GM10847 (cell line): ENCODE data around the gene ZNHIT1.

Experiments
- POLR2A ChIP-seq: IDR thresholded peaks from 2 replicates; pipeline ENCODE4 v1.6.1; 2011; ENCODE audit not compliant: insufficient read length; ENCODE audit errors: extremely low read depth

The ZNHIT1 gene

DNA sequence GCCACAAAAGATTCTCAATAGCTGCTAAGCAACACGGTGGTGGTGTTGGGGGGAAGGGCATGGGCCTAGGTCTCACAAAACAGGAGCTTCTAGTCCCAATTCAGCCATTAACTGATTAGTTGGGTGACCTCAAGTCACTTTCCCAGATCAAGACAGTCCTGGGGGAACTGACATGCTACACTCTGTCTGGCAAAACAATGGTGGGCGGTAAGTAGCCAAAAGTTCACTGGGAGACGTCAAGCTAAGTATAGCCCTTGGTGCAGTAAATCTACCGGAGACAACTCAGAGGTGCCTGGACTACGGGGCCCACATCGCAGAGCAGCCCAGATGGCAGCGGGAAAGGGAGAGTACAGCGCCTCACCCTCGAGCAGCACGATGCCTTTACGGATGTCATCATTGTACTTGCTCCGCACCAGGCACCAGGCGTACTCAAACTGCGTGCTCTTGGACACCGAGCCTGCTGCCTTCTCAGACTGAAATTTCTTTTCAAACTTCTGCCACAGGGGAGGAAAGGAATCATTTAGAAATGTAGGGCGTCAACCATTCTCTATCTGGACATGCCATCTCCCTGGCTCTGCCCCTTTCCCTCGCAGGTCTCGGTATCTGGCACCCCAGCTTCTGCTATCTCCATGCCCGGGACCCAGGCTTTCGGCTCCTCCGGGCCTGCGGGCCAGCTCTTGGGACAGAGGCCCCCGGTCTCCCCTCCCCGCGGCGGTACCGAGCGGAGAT lies 25.8 kb downstream of the ZNHIT1 start:
- TF ChIP-seq POLR2A, result no peak

DNA sequence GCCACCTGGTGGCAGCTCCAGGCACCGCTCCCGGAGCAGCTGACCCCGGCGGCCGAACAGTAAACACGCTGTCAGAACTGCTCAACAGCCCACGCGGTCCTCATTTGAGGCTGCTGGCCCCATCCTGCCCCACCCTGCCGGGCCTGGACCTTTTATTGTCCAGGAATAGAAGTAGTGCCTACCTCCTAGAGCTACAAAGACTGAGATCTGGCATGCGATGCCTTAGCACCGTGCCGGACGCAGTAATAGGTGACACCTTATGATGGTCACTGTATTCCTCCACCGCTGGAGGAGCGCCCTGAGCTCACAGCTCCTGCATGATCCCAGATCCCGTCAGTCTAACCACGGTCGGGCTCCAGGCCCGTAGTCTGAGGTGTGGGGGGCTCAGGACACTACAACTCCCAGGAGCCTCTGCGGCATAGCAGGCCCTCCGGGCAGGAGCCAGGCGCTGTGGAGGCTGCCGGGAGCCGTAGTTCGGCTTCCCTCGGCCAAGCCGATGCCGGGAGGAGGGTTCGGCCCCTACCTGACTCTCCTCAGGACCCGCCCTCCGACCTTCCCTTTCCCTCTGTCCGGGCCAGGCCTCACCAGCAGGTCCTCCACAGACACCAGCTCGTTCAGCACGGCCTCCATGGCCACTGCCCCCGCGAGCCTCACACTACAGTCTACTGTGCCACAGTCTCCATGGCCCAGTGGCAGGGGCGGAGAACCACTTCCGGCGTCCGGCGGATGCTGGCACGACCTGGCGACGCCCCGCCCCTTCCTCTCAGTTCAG lies 26.6 kb downstream of the ZNHIT1 start, which contains the start of gene FIS1:
FIS1 (minus strand) TSS at position 707 of the 772 bp plus-strand sequence; CDS start at position 630, 77 bp downstream.
- TF ChIP-seq POLR2A, result peak; percentile 69

DNA sequence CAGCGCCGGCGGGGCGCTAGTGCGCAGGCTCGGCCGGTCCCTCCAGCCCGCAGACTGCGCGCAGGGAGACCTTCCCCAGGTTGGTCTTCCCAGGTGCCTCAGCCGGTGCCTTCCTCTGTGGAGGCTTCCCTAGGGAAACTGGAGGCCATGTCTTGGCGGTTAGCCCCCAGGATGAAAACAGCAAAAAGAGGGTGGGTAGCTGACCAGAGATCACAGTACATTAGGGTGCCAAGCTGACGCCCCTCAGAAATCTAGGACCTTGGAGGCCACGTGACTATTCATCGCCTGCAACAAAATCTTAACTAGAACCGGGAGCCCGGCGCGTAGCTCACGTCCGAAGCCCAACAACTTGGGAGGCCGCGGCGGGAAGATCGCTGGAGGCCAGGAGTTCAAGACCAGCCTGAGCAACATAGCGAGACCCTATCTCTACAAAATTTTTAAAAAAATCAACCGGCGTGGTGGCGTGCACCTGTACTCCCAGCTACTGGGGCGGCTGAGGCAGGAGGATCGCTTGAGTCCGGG lies 27.2 kb downstream of the ZNHIT1 start:
- TF ChIP-seq POLR2A, result peak; percentile 6

DNA sequence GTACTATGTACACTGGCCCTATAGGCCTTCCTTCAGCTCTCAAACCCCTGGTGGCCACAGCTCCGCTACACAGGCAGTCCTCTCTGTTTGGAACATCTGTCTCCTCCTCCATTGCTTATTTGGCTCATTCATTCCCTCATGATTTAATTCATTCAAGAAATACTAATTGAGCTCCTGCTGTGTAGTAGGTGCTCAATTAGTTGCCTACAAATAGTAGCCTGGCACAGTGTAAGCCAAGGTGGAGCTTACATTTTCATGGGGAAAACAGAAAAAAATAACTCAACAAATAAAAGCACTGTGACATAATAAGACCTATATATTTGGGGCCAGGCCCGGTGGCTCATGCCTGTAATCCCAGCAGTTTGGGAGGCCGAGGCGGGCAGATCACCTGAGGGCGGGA lies 30.3 kb downstream of the ZNHIT1 start:
- no peak for TF ChIP-seq POLR2A

DNA sequence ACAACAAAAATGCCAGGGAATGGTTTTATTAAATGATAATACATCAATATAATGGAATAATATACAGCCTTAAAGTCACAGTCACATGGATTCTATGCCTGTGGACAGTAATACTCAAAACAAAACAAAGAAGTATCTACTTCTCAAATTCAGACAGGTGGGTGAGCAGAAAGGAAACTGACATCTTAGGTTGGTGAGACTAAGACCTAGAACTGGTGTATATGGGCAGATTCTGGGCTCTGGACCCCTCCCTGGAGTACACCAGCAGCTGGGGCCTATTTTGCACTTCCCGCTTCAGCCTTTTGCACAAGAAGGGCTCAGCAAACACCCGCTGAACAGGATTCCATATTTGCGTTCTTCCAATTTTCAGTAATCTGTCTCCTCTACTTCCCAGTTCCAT lies 32.4 kb downstream of the ZNHIT1 start:
- TF ChIP-seq POLR2A, result no peak

DNA sequence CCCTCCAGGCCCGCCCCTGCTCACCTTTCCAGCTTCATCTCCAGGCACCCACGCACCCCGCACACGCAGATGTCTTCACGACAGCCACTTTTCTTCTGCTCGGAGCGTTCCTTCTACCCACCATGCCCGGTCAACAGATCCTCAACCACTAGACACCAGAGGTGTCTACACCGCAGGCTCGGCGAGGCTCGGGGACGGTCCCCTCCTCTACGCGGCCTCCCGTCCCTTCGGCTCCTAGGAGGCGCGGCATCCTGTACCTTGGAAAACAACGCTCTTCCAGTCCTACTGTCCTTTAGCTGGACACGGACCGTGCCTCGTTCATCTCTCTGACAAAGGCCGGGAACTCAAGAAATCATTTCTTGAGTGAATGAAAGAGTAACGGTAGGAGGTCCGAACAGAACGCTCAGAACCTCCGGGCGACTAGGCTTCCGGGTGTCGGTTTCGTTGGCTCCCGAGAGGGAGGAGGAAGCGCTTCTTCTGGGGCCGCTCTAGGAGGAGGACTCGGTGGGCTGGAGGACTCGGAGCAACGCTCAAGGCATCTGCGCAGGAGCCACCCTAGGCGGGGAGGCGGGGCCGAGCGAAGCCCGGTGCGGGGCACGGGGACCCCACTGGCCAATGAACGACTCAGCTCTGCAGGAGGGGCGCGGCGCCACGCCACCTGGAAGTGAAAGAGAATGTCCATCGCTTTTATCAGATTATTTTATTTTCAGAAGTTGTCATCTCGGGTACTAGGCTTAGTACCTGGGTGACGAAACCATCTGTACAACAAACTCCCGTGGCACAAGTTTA lies 34.1 kb downstream of the ZNHIT1 start:
- TF ChIP-seq POLR2A, result peak; percentile 54

DNA sequence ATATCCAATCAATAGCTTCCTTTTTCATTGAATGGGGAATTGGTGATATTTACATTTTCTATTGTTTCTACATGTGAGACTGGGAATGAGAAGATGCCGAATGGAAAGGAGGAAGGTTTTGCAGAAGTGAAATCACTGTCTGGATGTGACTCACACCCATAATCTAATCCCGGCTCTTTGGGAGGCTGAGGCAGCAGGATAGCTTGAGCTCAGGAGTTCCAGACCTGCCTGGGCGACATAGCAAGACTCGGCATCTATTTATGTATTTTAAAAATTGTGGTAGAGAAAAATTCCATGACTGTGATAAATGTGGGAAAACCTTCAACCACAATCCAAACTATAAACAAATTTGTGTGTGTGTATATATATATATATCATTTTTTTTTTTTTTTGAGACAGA lies 37.8 kb downstream of the ZNHIT1 start:
- TF ChIP-seq POLR2A, result no peak

DNA sequence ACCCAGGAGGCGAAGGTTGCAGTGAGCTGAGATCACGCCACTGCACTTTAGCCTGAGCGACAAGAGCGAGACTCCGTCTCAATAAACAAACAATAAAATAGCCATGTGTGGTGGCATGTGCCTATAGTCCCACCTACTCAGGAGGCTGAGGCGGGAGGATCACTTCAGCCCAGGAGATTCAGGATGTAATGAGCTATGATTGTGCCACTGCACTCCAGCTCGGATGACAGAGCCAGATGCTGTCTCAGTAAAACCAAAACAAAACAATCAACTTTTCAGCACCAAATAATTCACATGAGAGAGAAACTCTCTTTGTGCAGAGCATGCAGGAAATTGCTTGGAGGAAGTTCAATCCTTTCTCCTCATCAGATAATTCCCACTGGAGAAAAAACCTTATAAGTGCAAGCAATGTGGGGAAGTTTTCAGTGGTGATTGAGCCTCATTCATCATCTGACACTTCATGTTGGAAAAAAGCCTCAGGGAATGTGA lies 40.3 kb downstream of the ZNHIT1 start:
- no peak for TF ChIP-seq POLR2A

DNA sequence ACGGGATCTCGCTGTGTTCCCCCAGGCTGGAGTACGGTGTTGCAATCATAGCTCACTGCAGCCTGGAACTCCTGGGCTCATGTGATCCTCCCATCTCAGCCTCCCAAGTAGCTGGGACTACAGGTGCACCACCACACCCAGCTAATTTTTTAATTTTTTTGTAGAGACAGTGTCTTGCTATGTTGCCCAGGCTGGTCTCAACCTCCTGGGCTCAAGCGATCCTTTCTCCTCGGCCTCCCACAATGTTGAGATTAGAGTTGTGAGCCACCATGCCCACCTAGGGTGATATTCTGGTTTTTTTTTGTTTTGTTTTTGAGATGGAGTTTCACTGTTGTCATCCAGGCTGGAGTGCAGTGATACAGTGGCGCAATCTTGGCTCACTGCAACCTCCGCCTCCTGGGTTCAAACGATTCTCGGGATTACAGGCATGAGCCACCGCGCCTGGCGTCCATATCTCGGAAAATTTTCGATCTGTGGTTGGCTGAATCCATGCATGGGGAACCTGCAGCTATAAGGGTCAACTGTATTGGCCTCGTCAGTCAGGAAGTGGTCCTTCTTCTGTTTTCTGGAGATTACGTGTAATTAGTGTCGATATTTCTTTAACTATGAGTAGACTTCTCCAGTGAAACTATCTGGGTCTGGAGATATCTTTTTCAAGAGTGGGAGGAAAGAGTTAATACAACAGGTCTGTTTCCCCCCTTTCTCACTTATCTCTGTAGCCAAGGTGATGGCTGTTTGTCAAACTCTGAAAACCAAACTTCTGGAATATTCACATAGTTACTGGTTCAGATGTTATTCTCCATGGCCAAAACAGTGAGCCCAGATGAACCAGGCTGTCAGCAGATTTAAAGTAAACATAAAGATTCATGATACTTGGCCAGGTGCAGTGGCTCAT lies 47.9 kb downstream of the ZNHIT1 start:
- TF ChIP-seq POLR2A, result no peak

DNA sequence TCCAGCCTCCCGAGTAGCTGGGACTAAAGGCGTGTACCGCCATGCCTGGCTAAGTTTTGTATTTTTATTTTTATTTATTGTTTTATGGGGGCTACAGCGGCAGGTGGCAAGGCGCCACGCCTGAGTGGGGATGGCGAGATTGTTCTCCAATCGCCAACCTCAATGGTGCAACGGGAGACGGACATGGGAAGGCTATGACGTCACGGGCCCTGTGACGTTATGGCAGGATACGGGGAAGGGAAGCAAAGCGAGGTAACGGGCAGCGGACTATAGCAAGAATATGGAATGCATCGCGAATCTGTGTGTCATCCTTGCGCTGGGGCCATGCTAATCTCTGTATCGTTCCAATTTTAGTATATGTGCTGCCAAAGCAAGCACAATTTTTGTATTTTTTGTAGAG lies 51.7 kb downstream of the ZNHIT1 start:
- TF ChIP-seq POLR2A, result no peak

DNA sequence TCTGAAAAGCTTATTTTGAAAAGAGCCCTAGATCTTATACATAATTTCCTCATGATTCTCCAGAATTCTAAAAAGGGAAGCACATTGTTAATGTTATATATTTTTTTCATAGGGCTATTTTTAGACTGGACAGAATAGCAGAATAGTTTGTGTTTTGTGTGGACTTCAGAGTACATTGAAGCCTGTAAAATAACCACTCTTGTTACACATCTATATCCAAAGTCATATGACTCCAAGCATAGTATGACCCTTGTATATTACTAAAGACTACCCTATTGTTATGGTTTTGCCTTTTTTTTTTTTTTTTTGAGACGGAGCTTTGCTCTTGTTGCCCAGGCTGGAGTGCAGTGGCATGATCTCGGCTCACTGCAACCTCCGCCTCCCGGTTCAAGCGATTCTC lies 53.1 kb downstream of the ZNHIT1 start:
- TF ChIP-seq POLR2A, result no peak

DNA sequence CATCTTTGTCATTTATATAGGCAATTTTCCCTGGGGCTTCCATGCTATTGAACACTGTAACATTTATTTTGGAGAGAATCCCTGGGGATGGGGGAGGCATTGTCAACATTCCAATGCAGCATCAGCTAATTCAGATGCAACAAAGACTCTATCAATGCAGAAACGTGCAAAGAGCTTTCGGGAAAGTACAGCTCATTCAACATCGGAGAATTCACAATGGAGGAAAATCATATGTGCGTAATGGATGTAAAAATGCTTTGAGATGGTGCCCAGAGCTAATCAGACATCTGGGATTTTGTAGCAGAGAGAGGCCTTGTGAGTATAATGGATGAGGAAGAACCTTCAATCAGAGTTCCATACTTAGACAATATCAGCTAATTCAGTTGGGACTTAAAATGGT lies 55.2 kb downstream of the ZNHIT1 start:
- no peak for TF ChIP-seq POLR2A
